Progenitor cell of endocrine pancreas (in vitro differentiated cells): ENCODE results near the gene GTSE1. TPM values are rescaled to one million over a fixed set of nuclear protein-coding genes. Genes with fewer than 3 reads are reported as not detected.
A peak's percentile ranks its signal among the peaks of the same experiment; 100 is the strongest.

Experiments used
- DNase-seq: peaks from one replicate; pipeline ENCODE4 v3.0.0; 2021; ENCODE audit warnings: low spot score; ENCODE audit not compliant: unreplicated experiment
- H3K27ac Mint-ChIP-seq: 2 replicates; pipeline ENCODE4 v1.8.0; 2021; ENCODE audit warnings: mild to moderate bottlenecking, moderate library complexity, mixed read lengths
- H3K27me3 Mint-ChIP-seq: 2 replicates; pipeline ENCODE4 v1.8.0; 2021; ENCODE audit warnings: mixed read lengths
- H3K36me3 Mint-ChIP-seq: 2 replicates; pipeline ENCODE4 v1.8.0; 2022; ENCODE audit warnings: mixed read lengths; ENCODE audit not compliant: insufficient read depth
- H3K4me1 Mint-ChIP-seq: 2 replicates; pipeline ENCODE4 v1.8.0; 2021; ENCODE audit warnings: low read depth, mixed read lengths
- H3K4me3 Mint-ChIP-seq: 2 replicates; pipeline ENCODE4 v1.8.0; 2021; ENCODE audit warnings: low read depth, mild to moderate bottlenecking, moderate library complexity, mixed read lengths
- H3K9me3 Mint-ChIP-seq: 2 replicates; pipeline ENCODE4 v1.8.0; 2021; ENCODE audit warnings: low read depth, mixed read lengths
- CTCF ChIP-seq: fragments of 200-600 bp; sonication (generic); IDR thresholded peaks from one replicate; pipeline ENCODE4 v1.5.0; 2021; ENCODE audit warnings: antibody characterized with exemption, mild to moderate bottlenecking; ENCODE audit not compliant: unreplicated experiment
- total RNA-seq: library from RNA; stranded (reverse); gene quantifications from 2 replicates; pipeline ENCODE4 v1.2.1, GENCODE V29; 2021

Gene GTSE1
- total RNA-seq, 1 donor from 2014 or later: 25.1 TPM

GRCh38 chr22:46331496-46331895, 34.8 kb downstream of the GTSE1 start:
- Mint-ChIP-seq H3K36me3 (peaks cover 4% of the 10 kb centered on the region), H3K9me3 (no peaks in the 10 kb centered on the region), H3K4me3 (no peak overlapping the region), H3K27me3 (no peaks in the 10 kb centered on the region), H3K4me1 (peaks cover 6% of the 10 kb centered on the region), H3K27ac (no peak overlapping the region)
- TF ChIP-seq CTCF: no peak
- no peak for DNase-seq

- no peak for TF ChIP-seq CTCF
- Mint-ChIP-seq H3K9me3 (no peaks in the 10 kb centered on the region), H3K27ac (peak within 1 kb of the TSS; percentile 98), H3K4me1 (peaks cover 12% of the 10 kb centered on the region), H3K36me3 (peaks cover 11% of the 10 kb centered on the region), H3K27me3 (no peaks in the 10 kb centered on the region), H3K4me3 (peak within 1 kb of the TSS; percentile 92)
- DNase-seq: peak; percentile 68
Observed at GRCh38 chr22:46335201-46336118, 38.8 kb downstream of the GTSE1 start, which contains the start of gene TRMU. Gene TRMU (plus strand): TSS chr22:46335714. CDS start chr22:46335765, 51 bp downstream.

GRCh38 chr22:46336119-46337078, 39.7 kb downstream of the GTSE1 start:
- peak overlapping the region; percentile 93 for H3K27ac Mint-ChIP-seq
- peak; percentile 27 for DNase-seq
- H3K4me1 Mint-ChIP-seq: peaks cover 12% of the 10 kb centered on the region
- no peak for TF ChIP-seq CTCF
- peaks cover 10% of the 10 kb centered on the region for H3K36me3 Mint-ChIP-seq
- no peaks in the 10 kb centered on the region for H3K27me3 Mint-ChIP-seq
- H3K4me3 Mint-ChIP-seq: peak overlapping the region; percentile 92
- H3K9me3 Mint-ChIP-seq: no peaks in the 10 kb centered on the region

- DNase-seq: no peak
- Mint-ChIP-seq H3K4me1 (peaks cover 12% of the 10 kb centered on the region), H3K36me3 (peaks cover 13% of the 10 kb centered on the region), H3K4me3 (peak overlapping the region; percentile 32), H3K9me3 (no peaks in the 10 kb centered on the region), H3K27ac (no peak overlapping the region), H3K27me3 (no peaks in the 10 kb centered on the region)
- no peak for TF ChIP-seq CTCF
Observed at GRCh38 chr22:46337870-46338269, 41.2 kb downstream of the GTSE1 start.

GRCh38 chr22:46338636-46339035, 42.0 kb downstream of the GTSE1 start:
- H3K4me3 Mint-ChIP-seq: no peak overlapping the region
- TF ChIP-seq CTCF: no peak
- peaks cover 13% of the 10 kb centered on the region for H3K36me3 Mint-ChIP-seq
- no peaks in the 10 kb centered on the region for H3K27me3 Mint-ChIP-seq
- H3K27ac Mint-ChIP-seq: no peak overlapping the region
- DNase-seq: no peak
- H3K4me1 Mint-ChIP-seq: peaks cover 12% of the 10 kb centered on the region
- H3K9me3 Mint-ChIP-seq: no peaks in the 10 kb centered on the region
